Epithelial cell of proximal tubule (primary cell): ENCODE measurements around the gene SULT1A2. TPM values are rescaled to one million over a fixed set of nuclear protein-coding genes. Genes with fewer than 3 reads are reported as not detected.
A peak's percentile ranks its signal among the peaks of the same experiment; 100 is the strongest.

Experiments used
- DNase-seq: peaks from one replicate; pipeline ENCODE4 v3.0.0-alpha.2; 2011; ENCODE audit warnings: low read depth
- H3K4me3 ChIP-seq: 2 replicates; pipeline ENCODE4 v1.5.1; 2011; ENCODE audit warnings: low read depth, mild to moderate bottlenecking, low read length
- CTCF ChIP-seq: conservative IDR thresholded peaks from 2 replicates; pipeline ENCODE4 v1.5.1; 2012; ENCODE audit warnings: low read depth, mild to moderate bottlenecking, low read length
- total RNA-seq: library from RNA; depleted of rRNA; stranded (reverse); fragments of >200 nt; gene quantifications from 2 replicates; pipeline ENCODE4 v1.2.3, GENCODE V29; 2015

The SULT1A2 gene
- total RNA-seq, 1 donor from 2014 or later = 0.17 TPM

DNA sequence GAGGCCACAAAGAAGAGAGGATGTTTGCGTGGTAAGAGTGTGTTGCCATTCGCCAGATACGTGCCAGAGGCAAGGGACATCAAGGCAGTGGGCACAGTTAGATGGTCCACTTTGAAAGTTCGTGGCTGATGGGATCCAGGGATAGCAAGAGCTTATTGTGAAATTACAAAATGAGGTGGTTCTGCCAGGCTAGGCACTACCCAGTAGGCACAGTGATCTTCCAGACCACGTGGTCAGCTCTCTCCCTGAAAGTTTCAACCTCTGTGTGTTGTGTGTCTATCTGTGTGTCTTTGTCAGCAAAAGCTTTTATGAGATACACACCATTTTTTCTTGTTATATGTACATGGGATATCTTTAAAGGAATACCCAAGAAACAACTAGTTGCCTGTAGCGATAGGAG is 33.6 kb downstream of the SULT1A2 start:
- no peak overlapping the region for H3K4me3 ChIP-seq
- TF ChIP-seq CTCF = no peak
- DNase-seq = no peak

DNA sequence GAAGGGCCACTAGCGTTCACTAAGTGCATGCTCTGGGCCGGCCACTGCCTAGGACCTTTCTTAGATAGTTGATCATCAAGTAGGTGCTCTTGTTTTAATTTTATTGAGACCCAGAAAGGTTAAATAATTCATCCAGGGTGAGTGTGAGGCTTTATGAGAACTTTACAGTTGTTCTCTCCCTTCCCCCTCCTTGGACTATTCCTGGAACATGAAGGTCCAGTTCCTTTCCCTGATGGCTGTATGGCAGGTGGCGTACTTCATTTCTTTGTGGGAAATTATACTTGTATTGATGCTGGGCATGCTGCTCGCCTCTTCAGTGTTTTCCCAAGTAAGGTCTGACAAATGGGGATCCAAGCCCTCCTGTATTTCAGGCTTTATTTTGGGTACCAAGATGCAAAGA is 34.7 kb downstream of the SULT1A2 start:
- no peak for DNase-seq
- no peak for TF ChIP-seq CTCF
- no peak overlapping the region for H3K4me3 ChIP-seq

- TF ChIP-seq CTCF = no peak
- DNase-seq = no peak
- H3K4me3 ChIP-seq = no peak overlapping the region
Measured at GRCh38 chr16:28561557-28562187, 35.2 kb downstream of the SULT1A2 start.

- TF ChIP-seq CTCF = no peak
- no peak for DNase-seq
- H3K4me3 ChIP-seq = no peak overlapping the region
Measured at GRCh38 chr16:28558456-28558855, 38.4 kb downstream of the SULT1A2 start.

GRCh38 chr16:28556914-28557320 is 39.9 kb downstream of the SULT1A2 start:
- no peak overlapping the region for H3K4me3 ChIP-seq
- no peak for DNase-seq
- no peak for TF ChIP-seq CTCF

GRCh38 chr16:28555561-28555960 is 41.3 kb downstream of the SULT1A2 start:
- TF ChIP-seq CTCF = no peak
- H3K4me3 ChIP-seq = no peak overlapping the region
- DNase-seq = no peak

GRCh38 chr16:28554634-28555423 is 42.0 kb downstream of the SULT1A2 start:
- no peak for DNase-seq
- TF ChIP-seq CTCF = no peak
- peak overlapping the region; percentile 85 for H3K4me3 ChIP-seq
